ENCODE measurements around the gene DAB2.

The DAB2 gene

DNA sequence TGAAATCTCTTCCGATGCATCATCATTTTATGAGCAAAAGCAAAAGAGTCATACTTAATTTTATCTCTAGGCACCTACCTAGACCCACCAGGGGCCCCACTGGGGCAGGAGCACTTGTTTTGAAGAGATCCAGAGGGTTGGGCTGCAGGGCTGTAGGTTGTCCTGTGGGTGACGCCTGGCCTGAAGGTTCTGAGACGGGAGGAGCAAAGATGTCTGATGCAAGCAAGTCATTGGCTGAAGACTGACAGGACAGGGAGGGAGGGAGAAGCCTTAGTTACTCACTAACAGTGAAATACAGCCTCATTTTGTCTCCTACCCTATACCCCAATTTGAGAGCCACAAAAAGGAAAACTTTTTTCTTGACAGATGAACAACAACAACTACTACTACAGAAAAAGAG is 43.4 kb downstream of the DAB2 start:
- no peak for DNase-seq (ENCODE audit: low spot score)

DNA sequence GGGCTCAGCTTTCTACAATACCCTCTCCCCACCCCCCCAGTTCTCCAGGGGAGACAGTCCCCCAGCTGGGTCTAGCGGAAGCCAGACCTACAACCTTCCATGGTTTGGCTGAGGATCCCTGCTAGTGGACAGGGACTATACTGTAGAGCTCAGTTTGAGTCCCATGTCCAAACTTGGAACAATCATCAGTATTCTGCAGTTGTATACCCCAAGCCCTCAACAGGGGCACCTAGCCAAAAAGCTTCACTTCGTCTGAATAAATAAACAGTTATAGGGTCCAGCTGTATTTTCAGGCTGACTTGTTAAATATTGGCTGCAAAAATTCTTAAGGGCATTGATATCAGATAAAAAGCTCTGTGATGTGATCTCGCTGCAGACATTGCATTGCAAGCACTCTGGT is 45.1 kb downstream of the DAB2 start:
- DNase-seq (ENCODE audit: low spot score) = no peak

DNA sequence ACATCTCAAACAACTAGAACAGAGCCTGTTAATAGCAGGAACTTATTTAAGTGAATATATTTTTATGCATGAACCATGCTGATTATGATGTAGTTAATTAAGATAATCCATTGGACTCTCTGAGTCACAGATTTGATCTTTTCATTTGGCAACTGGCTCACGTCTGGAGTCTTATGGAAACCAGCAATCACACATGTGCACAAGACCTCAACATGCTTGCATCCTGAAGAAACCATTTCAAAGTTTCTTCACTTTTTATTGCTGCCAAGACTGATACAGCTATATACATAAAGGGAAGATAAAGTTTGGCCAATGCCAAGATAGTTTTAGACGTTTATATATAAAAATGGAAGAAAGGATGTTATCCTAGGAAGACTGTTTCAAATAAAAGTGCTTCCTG is 47.2 kb downstream of the DAB2 start:
- no peak for DNase-seq (ENCODE audit: low spot score)

DNA sequence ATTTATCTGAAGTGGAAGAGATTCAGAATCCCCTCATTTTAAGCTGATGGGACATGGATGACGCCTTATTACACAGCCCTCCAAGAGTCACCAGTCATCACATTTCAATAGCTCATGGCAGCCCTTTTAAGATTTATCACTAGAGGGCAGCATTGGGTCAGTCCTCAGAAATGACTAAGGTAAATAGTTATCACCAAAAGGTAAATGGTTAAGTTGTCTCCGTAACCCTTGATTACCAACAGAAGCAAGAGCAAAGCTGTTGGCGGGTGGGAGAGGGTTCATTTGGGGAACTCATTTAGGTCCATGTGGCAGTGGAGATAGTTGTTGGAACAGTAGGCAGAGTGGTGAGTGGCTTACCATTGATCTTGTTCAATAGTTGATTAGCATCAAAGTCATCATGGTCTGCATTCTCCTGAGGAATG is 48.5 kb downstream of the DAB2 start:
- DNase-seq (ENCODE audit: low spot score) = peak; percentile 77

DNA sequence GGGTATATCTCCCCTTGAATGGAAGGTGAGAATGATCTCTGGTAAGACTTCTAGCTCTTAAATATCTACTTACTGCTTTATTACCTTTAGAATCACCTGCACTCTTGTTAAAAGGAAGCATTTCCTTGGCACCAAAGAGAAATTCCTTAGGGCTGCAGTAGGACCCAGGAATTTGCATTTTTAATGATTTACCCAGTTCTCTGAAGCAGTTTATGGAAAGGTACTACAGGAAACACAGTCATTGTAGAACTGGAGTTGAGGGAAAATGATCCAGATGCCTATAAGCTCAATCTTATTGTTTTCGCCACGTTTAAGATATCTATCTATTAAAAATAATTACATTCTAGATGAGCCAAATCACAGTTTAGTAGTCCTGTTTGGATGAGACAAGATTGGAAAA is 51.0 kb downstream of the DAB2 start:
- DNase-seq (ENCODE audit: low spot score) = peak; percentile 85

DNA sequence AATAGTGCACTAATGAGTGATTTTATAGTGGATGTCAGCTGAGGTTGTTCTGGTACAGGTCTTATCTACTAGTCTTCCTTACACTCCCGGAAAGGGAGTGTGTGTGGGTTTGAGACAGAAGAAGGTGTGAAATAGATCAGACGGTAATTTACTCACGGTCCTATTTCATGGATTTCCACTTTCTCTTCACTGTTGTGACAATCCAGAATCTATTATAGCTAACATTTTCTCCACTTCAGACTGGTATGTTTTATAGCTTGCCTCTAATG is 53.5 kb downstream of the DAB2 start:
- no peak for DNase-seq (ENCODE audit: low spot score)

DNA sequence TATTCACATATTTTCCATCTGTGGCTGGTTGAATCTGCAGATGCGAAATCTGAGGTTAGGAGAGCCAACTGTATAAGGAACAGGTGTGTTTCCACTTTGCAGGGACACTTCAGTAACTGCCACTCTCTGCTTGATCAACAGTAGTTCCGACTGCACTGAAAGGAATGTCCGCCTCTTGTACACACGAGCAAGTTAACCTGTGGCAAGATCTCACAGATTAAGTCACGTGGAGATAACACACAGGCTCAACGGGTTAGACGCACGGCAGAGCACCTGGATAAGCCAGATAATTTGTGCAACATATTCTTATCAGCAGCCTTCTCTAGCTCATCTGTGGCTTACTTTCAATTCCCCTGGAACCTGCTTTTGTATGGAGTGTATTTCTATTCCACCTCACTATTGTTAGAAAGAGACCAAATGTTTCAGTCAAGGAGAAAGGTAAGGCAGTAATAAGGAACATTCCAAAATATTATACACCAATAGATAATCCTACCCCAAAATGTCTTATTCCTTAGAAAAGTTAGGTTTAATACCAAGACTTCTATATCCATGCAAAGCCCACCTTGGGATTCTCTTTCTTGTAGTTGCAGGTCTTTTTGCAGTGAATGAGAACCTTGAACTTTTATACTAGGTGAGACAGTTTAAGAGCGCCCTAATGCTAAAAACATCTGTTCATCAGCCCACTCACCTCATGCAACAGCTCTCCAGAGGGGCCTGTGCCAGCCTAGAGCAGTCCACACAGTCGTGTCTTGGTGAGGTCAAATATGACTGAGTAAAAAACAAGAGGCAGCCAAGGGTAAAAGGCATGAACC is 54.0 kb downstream of the DAB2 start:
- peak; percentile 31 for DNase-seq (ENCODE audit: low spot score)

DNA sequence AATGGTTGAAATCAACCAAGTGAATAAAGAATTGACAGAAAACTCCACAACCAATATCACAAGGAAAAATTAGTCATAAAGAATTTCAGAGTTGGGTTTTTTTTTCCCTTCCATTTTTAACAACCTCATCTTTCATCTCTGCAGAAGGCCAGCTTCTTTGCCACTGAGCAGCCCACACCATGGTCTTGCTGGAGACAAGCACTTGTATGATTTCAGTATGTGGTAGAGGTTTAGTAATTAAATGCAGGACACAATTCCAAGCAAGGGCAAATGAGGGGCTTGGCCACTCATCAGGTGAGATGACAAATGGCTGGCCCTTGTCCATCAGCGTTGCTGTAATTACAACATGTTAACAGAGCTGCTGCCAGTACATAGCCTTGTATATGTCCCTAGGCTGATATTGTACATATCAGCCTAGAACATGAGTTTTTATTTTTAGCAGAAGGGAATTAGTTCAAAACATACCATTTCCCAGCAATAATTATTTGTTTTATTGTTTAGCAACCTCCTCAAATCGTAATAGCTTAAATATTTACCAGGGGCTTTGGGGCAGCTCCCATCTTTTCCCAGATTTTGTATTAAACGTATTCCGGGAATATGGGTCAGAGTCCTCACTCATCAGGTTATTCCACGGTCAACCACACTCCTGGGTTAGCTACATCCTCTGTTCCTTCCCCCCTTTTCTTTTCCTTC is 55.5 kb downstream of the DAB2 start:
- no peak for DNase-seq (ENCODE audit: low spot score)

DNA sequence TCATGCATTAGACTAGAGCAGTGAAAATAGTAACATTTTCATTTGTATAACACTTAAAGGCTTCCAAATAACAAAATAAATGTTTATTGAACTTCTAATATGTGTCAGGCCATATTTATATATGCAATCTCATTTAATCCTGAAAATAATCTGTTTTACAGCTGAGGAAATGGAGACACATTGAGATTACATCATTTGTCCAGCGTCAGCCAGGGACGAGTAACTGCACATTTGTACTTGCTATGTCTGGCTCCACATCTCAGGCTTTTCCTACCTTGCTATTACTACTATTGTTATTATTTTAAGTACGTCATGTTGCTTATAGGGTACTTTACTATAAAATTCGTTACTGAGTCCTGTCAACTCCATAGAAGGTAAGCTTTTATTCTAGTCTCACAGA is 56.7 kb downstream of the DAB2 start:
- DNase-seq (ENCODE audit: low spot score) = no peak

DNA sequence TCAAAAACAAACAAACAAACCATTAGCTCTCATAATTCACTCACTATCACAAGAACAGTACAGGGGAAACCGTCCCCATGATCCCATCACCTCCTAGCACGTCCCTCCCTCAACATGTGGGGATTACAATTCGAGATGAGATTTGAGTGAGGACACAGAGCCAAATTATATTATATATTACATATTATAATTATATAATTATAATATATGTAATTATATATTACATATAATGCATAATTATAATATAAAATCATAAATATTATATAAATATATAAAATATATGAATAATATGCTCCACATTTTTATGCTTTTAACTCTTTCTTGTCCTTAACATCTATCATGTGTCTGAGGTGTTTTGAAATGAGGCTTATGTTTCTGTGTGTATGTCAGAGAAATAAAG is 57.1 kb downstream of the DAB2 start:
- DNase-seq (ENCODE audit: low spot score) = no peak

DNA sequence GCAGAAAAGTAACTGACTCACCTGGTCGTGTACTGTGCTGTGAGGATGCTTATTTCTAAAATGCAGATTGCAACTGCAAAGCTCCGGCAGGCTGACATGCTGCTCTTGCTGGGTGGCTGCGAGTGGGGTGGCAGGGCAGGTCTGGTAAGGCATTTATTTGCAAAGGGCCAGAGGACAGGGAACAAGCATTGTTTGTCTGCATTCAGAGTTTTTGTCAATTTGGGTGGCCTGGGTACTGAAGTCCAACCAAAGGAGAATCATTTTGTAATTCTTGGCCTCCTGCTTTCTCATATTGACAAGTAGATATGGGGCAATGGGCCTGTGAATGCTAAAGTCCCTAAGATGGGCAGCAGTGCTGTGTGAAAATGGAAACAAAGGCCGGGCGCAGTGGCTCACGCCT is 60.4 kb downstream of the DAB2 start, which contains the start of gene C9:
Gene C9, minus strand, starts transcription at position 129 of the 400 bp plus-strand sequence. Its CDS starts 31 bp downstream, at position 98.
- DNase-seq (ENCODE audit: low spot score) = no peak

DNA sequence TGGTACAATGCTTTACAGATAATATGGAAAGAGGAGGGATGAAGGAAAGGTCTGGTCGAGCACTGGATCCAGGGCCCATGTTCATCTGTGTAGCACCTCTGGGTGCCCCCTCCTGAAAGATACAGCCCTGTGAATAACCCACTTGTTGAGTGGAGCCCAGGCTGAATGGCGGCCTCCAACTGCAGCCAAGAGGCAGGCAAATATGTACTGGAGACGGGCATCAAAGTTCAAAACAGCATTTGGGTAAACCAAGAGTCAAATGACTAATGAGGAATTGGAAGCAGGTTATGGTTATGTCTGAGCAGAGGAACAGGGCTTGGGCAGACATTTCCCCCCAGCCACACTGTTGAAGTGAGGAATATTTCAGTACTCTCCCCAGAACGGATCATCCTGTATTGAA is 61.6 kb downstream of the DAB2 start:
- DNase-seq (ENCODE audit: low spot score) = no peak

DNA sequence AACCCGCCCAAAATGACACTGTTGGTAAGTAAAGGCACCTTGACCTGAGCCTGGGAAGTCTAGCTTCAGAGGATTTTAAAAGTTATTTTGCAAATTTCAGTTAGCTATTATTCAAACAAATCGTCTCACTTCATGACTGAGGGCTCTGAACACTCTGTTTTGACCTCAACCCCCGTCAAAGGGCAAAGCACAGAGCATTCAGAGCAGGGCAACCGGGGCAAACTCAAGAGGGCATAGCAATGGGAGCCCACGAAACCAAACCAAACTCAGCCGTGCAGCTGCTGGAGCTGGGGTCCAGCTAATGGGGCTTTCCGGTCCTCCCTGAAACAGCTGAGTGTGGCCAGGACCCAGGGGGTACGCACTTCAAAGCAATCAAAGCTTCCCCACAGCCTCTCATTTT is 62.1 kb downstream of the DAB2 start:
- no peak for DNase-seq (ENCODE audit: low spot score)

DNA sequence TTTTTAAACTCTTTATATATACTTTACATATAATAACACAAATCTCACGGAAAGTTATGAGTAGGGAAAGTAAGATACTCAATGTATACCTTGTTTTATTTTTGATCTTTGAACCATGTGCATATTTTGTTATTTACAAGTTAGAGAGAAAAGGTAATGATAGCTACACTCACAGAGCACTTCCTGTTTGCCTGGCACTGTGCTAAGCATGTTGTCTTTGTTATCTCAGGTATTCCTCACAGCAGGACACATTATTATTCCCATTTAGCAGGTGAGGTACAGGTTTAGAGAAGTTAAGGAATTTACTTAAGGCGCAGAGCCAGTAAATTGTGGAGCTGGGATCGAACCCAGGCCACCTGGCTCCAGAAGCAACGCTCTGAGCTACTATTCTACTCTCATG is 63.5 kb downstream of the DAB2 start:
- DNase-seq (ENCODE audit: low spot score) = no peak

DNA sequence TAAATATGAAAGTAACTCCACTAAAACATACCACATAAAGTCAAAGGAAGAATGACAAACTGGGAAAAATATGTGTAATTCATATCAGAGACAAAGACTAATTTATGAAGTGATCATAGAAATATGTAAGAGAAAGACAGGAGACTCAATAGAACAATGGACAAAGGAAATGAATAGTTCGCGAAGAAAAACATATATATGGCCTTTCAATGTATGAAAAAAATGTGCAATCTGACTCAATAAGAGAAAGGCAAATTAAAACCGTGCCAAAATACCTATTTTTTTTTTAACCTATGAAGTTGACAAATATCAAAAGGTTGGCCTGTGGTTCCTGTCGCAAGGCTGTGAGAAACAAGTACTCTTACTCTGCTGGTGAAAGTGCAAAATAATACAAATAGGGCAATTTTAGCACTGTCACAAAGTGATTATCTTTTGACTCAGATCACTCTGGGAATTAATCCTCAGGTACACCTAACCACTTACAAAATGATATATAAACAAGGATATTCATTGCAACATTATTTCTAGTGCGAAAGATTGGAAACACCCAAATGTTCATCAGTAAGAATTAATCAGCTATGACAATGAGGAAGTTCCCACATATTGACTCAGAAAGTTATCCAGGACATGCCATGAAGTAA is 64.2 kb downstream of the DAB2 start:
- DNase-seq (ENCODE audit: low spot score) = no peak

DNA sequence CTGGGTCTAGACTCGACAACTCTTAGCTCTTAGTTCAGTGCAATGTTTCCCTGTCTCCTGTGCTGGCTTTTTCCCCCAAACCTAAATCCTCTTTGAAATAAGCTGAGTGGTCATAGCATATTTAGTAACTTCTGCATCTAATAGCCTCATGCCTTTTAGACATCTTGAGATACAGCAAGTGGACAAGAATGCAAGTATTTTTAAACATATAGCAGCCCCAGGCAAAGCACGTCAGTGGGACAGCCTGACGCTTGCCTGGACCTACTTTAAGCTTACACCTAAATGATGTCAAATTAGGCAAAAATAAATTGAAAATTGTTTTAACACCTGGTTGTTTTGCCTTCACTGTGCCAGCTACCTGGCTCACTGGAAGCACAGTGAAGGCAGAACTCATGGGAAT is 68.5 kb downstream of the DAB2 start:
- DNase-seq (ENCODE audit: low spot score) = no peak

DNA sequence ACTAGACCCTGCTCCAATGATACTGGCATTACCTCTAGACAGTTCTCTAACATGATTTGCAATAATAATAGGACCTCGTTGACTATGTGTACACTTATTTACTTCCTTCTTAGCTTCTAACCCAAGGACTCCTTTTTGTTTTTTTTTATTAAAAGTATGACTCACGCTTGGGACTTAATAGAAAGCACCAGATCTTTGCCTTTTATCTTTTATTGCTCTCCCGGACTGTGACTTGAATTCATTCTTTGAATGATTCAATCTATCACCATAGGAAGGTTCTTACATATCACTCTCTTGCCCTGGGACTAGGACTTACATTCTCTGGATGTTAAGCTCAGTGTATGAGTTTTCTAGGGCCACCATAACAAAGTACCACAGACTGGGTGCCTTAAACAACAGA is 69.5 kb downstream of the DAB2 start:
- no peak for DNase-seq (ENCODE audit: low spot score)

DNA sequence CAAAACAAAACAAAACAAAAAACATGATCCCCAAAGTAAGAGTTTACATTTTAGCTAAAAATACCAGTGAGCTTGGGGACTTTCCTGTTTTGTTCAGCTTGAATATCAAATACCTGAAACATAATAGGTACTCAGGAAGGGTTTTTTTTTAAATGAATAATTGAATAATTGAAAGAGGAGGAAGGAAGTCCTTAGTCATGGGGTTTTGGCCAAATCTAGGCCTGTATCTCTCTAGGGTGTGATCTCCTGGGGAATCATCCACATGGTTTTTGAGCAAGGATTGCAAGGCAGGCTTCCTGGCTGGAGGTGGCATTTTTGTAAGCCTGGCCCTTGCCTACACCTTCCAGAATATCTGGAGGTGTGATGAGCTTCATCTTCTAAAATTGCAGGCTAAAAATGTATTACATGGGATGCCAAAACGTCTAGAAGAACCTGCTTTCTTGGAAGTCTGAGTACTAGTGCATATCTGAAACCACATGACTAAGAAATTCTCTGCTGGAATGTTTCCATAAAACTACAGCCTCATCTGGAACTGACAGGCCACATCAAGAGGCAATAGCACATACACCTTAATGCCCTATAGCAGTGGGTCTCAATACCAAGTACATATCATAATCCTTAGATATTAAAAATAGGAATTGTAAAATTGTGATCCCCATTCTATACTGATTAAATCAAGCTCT is 70.9 kb downstream of the DAB2 start:
- no peak for DNase-seq (ENCODE audit: low spot score)

DNA sequence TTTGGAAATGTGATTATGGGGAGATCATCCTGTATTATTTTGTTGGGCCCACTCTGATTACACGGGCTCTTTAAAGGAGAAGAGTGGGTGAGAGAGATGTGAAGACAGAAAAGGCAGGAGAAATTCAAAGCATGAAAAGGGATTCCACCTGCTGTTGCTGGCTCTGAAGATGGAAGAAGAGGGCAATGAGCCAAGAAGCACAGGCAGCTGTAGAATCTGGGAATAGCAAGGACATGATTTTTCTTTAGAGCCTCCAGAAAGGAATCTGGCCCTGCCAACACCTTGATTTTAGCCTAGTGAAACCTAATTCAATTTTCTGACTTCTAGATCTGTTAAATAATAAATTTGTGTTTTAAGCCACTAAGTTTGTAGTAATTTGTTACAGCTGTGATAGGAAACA is 71.8 kb downstream of the DAB2 start:
- DNase-seq (ENCODE audit: low spot score) = no peak

DNA sequence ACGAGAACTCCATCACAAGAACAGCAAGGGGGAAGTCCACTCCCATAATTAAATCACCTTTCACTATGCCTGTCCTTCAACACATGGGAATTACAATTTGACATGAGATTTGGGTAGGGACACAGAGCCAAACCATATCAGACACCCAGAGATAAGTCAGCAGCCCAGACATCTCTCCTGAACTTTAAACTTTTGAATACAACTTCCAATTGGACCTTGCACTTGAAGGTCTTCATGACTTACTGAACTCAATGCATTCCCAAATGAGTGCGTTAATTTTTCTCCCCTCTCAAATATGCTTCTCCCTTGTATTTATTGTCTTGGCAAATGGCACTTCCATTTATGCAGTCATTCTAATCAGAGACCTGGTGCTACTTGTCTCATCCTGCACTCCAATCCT is 72.6 kb downstream of the DAB2 start:
- DNase-seq (ENCODE audit: low spot score) = no peak

DNA sequence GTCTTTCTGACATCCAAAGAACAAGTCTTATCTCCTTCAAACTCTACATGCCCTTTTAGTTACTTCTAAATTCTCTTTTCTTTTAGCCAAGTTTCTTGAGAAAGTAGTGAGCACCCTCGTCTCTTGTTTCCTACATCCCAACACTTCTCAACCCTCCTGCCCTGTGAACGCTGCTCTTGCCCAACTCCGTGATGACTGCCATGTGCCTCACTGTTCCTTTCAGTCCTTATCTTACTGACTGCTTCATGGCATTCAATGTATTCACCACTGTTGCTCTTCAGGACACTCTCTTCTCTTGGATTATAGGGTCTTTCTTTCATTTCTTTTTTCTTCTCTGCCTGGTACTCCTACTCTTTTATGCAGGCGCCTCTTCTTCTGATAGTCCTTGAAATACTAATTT is 75.3 kb downstream of the DAB2 start:
- no peak for DNase-seq (ENCODE audit: low spot score)

DNA sequence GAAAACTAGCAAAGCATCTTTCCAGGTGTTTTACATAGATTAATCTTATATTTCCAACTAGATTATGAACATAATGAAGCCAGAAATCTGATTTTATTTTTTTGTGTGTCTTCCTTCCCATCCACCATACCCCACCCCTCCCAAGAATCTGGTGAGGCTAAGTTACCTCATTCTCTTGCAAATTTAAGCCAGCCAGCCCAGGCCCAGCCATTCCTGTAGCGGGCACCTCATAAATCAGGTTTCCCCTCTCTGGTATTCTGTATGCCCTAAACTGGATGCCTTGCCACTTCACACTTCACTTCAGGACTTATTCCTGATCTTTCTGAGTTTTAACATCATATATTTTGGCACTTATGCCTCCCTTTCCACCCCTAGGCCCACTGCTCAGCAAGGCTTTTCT is 82.3 kb downstream of the DAB2 start:
- no peak for DNase-seq (ENCODE audit: low spot score)

DNA sequence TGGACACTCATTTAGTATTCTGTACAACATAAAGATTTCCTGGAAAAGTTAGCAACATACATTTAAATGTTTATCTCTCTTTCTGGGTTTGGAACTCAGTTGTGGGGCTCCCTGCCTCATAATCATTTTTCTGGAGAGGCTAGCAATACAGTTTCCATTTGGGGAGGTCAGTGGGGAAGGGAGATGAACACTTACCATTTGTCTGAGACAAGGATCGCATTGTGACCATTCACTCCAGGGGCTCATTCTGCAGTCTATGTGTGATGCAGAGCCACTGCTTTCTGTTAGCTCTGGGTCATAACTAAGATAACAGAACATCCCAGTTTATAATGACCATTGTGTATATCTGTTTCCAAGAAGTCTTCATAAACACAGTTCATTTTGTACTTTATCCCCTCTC is 82.9 kb downstream of the DAB2 start:
- DNase-seq (ENCODE audit: low spot score) = no peak

Data from kidney tubule cell (primary cell).